ENCODE data around the gene LARP4. TPM values are rescaled to one million over a fixed set of nuclear protein-coding genes. Genes with fewer than 3 reads are reported as not detected.
A peak's percentile ranks its signal among the peaks of the same experiment; 100 is the strongest.

Gene LARP4
- total and polyA plus RNA-seq, 2 experiments from 2014 or later, result 28.3 to 28.9 TPM

GRCh38 chr12:50508970-50509663, 108.4 kb downstream of the LARP4 start:
- H3K27ac ChIP-seq, result peak overlapping the region; percentile 23
- peaks cover 32% of the 10 kb centered on the region for H3K4me1 ChIP-seq (ENCODE audit: low read depth)
- H3K4me3 ChIP-seq, result no peak overlapping the region
- H3K36me3 ChIP-seq, result no peaks in the 10 kb centered on the region
- no peaks in the 10 kb centered on the region for H3K27me3 ChIP-seq
- TF ChIP-seq CTCF (IDR thresholded peaks at IDR 0.05; ENCODE audit: low read depth, low read length), result no peak
- no peak for DNase-seq (ENCODE audit: low read depth in 1 of 2, low spot score in 1 of 2)
- H3K9me3 ChIP-seq (ENCODE audit: low read depth), result no peaks in the 10 kb centered on the region

GRCh38 chr12:50514526-50515276, 114.0 kb downstream of the LARP4 start:
- TF ChIP-seq CTCF (IDR thresholded peaks at IDR 0.05; ENCODE audit: low read depth, low read length), result no peak
- Histone ChIP-seq H3K4me3 (no peak overlapping the region), H3K36me3 (no peaks in the 10 kb centered on the region), H3K4me1 (ENCODE audit: low read depth) (peaks cover 25% of the 10 kb centered on the region), H3K27me3 (no peaks in the 10 kb centered on the region), H3K27ac (peak overlapping the region; percentile 75), H3K9me3 (ENCODE audit: low read depth) (no peaks in the 10 kb centered on the region)
- DNase-seq (ENCODE audit: low read depth in 1 of 2, low spot score in 1 of 2), result no peak

GRCh38 chr12:50515587-50515986, 114.9 kb downstream of the LARP4 start:
- no peaks in the 10 kb centered on the region for H3K9me3 ChIP-seq (ENCODE audit: low read depth)
- DNase-seq (ENCODE audit: low read depth in 1 of 2, low spot score in 1 of 2), result no peak
- no peaks in the 10 kb centered on the region for H3K36me3 ChIP-seq
- H3K27ac ChIP-seq, result peak overlapping the region; percentile 75
- TF ChIP-seq CTCF (IDR thresholded peaks at IDR 0.05; ENCODE audit: low read depth, low read length), result no peak
- no peaks in the 10 kb centered on the region for H3K27me3 ChIP-seq
- peaks cover 18% of the 10 kb centered on the region for H3K4me1 ChIP-seq (ENCODE audit: low read depth)
- H3K4me3 ChIP-seq, result no peak overlapping the region

GRCh38 chr12:50517421-50518048, 116.8 kb downstream of the LARP4 start:
- TF ChIP-seq CTCF (IDR thresholded peaks at IDR 0.05; ENCODE audit: low read depth, low read length), result no peak

GRCh38 chr12:50518090-50518489, 117.4 kb downstream of the LARP4 start:
- no peaks in the 10 kb centered on the region for H3K9me3 ChIP-seq (ENCODE audit: low read depth)
- H3K4me3 ChIP-seq, result no peak overlapping the region
- TF ChIP-seq CTCF (IDR thresholded peaks at IDR 0.05; ENCODE audit: low read depth, low read length), result no peak
- H3K4me1 ChIP-seq (ENCODE audit: low read depth), result peaks cover 22% of the 10 kb centered on the region
- H3K36me3 ChIP-seq, result no peaks in the 10 kb centered on the region
- peak overlapping the region; percentile 51 for H3K27ac ChIP-seq
- no peak for DNase-seq (ENCODE audit: low read depth in 1 of 2, low spot score in 1 of 2)
- H3K27me3 ChIP-seq, result no peaks in the 10 kb centered on the region

More at GRCh38 chr12:50517421-50518048, 116.8 kb downstream of the LARP4 start:
- no peaks in the 10 kb centered on the region for H3K27me3 ChIP-seq
- no peaks in the 10 kb centered on the region for H3K9me3 ChIP-seq (ENCODE audit: low read depth)
- peaks cover 22% of the 10 kb centered on the region for H3K4me1 ChIP-seq (ENCODE audit: low read depth)
- no peak overlapping the region for H3K4me3 ChIP-seq
- no peaks in the 10 kb centered on the region for H3K36me3 ChIP-seq
- H3K27ac ChIP-seq, result peak overlapping the region; percentile 14
- DNase-seq (ENCODE audit: low read depth in 1 of 2, low spot score in 1 of 2), result peak in 1 of 2 donors; percentile 28
